K562 (cell line): ENCODE results near the gene RASSF7. TPM values are rescaled to one million over a fixed set of nuclear protein-coding genes. Genes with fewer than 3 reads are reported as not detected.

Experiments used
- AFF1 ChIP-seq, 2 experiments: fragments of 450-650 bp; IDR thresholded peaks; 2 replicates each; pipeline ENCODE4 v1.6.1; 2018; ENCODE audit warnings: mild to moderate bottlenecking in 2 of 2, low read depth in 1 of 2; ENCODE audit not compliant: partially characterized antibody in 2 of 2
- ARID1B ChIP-seq: fragments of 450-650 bp; IDR thresholded peaks from 2 replicates; pipeline ENCODE4 v1.6.1; 2016; ENCODE audit warnings: antibody characterized with exemption, mild to moderate bottlenecking, inconsistent platforms
- BRD9 ChIP-seq: fragments of 450-650 bp; IDR thresholded peaks from 2 replicates; pipeline ENCODE4 v1.6.1; 2018; ENCODE audit warnings: low read depth; ENCODE audit not compliant: partially characterized antibody
- ETV5 ChIP-seq: sonication (generic); formaldehyde crosslinking; IDR thresholded peaks from 2 replicates; pipeline ENCODE4 v1.4.0; 2020; ENCODE audit warnings: low read depth, mild to moderate bottlenecking, missing genetic modification reagents
- GATAD2A ChIP-seq: fragments of 450-650 bp; IDR thresholded peaks from 2 replicates; pipeline ENCODE4 v1.6.1; 2017
- KDM2B ChIP-seq: fragments of 250-450 bp; sonication (Bioruptor Pico); IDR thresholded peaks from 2 replicates; pipeline ENCODE4 v1.8.0; 2021; ENCODE audit warnings: mild to moderate bottlenecking, moderate library complexity
- KHSRP ChIP-seq: fragments of 450-650 bp; IDR thresholded peaks from 2 replicates; pipeline ENCODE4 v1.6.1; 2017
- SAFB ChIP-seq: fragments of 200-400 bp; formaldehyde crosslinking; IDR thresholded peaks from 2 replicates; pipeline ENCODE4 v1.6.1; 2017; ENCODE audit warnings: low read depth, low read length, borderline replicate concordance
- SAP30 ChIP-seq: fragments of 200-600 bp; sonication (generic); IDR thresholded peaks from 2 replicates; pipeline ENCODE4 v1.6.1; 2012; ENCODE audit warnings: borderline replicate concordance, low read depth, mild to moderate bottlenecking, moderate library complexity, low read length, control low read depth, inconsistent platforms; ENCODE audit not compliant: insufficient read depth, poor library complexity, severe bottlenecking
- SRSF9 ChIP-seq: fragments of 200-400 bp; formaldehyde crosslinking; IDR thresholded peaks from 2 replicates; pipeline ENCODE4 v1.6.1; 2017; ENCODE audit warnings: low read depth, low read length, borderline replicate concordance
- TCF3 ChIP-seq: sonication (generic); formaldehyde crosslinking; IDR thresholded peaks from 2 replicates; pipeline ENCODE4 v1.4.0; 2020; ENCODE audit warnings: mild to moderate bottlenecking, missing genetic modification reagents
- ZNF347 ChIP-seq: fragments of 450-650 bp; formaldehyde crosslinking; IDR thresholded peaks from 2 replicates; pipeline ENCODE4 v1.4.0; 2020; ENCODE audit warnings: low read depth, mild to moderate bottlenecking, moderate library complexity
- ZNF436 ChIP-seq: fragments of 250-450, 450-650 bp; sonication (Bioruptor Pico); formaldehyde crosslinking; IDR thresholded peaks from 2 replicates; pipeline ENCODE4 v1.7.0; 2020; ENCODE audit warnings: mild to moderate bottlenecking
- ZNF696 ChIP-seq: fragments of 250-450 bp; sonication (Bioruptor Pico); conservative IDR thresholded peaks from 2 replicates; pipeline ENCODE4 v1.4.0; 2020; ENCODE audit warnings: mild to moderate bottlenecking, moderate library complexity
- polyA plus RNA-seq, 8 experiments: library from polyadenylated mRNA; depleted of rRNA in 4 of 8; stranded (reverse) in 5 of 8; unstranded in 3 of 8; fragments of >200 nt; fragmentation: Nextera tagmentation in 2 of 8; fragmentation: Illumina TruSeq in 1 of 8; extraction: Ambion mirVana in 2 of 8; extraction: Trizol in 1 of 8; gene quantifications; 2 replicates each; pipeline versions ENCODE4 v1.2.1 to v1.2.3, GENCODE V29; 2011 to 2014; ENCODE audit warnings: inconsistent platforms in 1 of 8, missing spikeins in 1 of 8
- total RNA-seq, 7 experiments: library from RNA; depleted of rRNA in 6 of 7; stranded (reverse); fragments of >200 nt in 6 of 7; fragmentation: Illumina TruSeq in 2 of 7; extraction: Trizol in 2 of 7; gene quantifications; 2 replicates each; pipeline versions ENCODE4 v1.2.1 to v1.2.3, GENCODE V29; 2011 to 2021; ENCODE audit warnings: low replicate concordance in 1 of 7
- TF ChIP-seq, protein P1 (sequence below), 2 experiments: fragments of 450-650 bp in 1 of 2; sonication (generic) in 1 of 2; formaldehyde crosslinking in 1 of 2; IDR thresholded peaks in 1 of 2; conservative IDR thresholded peaks in 1 of 2; 2 replicates each; pipeline versions ENCODE4 v1.6.1 to v1.8.1; 2016 to 2023; ENCODE audit warnings: mild to moderate bottlenecking in 2 of 2, moderate library complexity in 2 of 2, inconsistent platforms in 1 of 2, missing genetic modification reagents in 1 of 2
- TF ChIP-seq, protein P2 (sequence below): fragments of 450-650 bp; IDR thresholded peaks from 2 replicates; pipeline ENCODE4 v1.7.0; 2016; ENCODE audit warnings: borderline replicate concordance
- TF ChIP-seq, protein P3 (sequence below): fragments of 250-450 bp; sonication (Bioruptor Pico); IDR thresholded peaks from 2 replicates; pipeline ENCODE4 v1.4.0; 2020; ENCODE audit warnings: mild to moderate bottlenecking, moderate library complexity, borderline replicate concordance

Gene RASSF7
- total and polyA plus RNA-seq, 9 of the 15 experiments (the other 6 are each of a cell fraction or from before 2014, with no cell fraction given), result 0.41 to 45.2 (median 18.6) TPM

- TF ChIP-seq, protein P1, sequence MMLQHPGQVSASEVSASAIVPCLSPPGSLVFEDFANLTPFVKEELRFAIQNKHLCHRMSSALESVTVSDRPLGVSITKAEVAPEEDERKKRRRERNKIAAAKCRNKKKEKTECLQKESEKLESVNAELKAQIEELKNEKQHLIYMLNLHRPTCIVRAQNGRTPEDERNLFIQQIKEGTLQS (IDR thresholded peaks at IDR 0.05), result no peak
- TF ChIP-seq, protein P1 (CRISPR knock-in tag; conservative IDR thresholded peaks at IDR 0.05), result no peak
- TF ChIP-seq ETV5 (no peak), AFF1 (IDR thresholded peaks at IDR 0.05; ENCODE audit: low read depth in 1 of 2, partially characterized antibody in 2 of 2) (no peak), SAFB (peak; percentile 69; the same call in 1 of the 2 replicates), KHSRP (no peak), BRD9 (no peak), ZNF696 (CRISPR knock-in tag) (no peak), ZNF347 (no peak), GATAD2A (no peak), ZNF436 (CRISPR knock-in tag) (no peak), ARID1B (no peak), SAP30 (no peak), SRSF9 (no peak), TCF3 (CRISPR knock-in tag) (no peak), KDM2B (CRISPR knock-in tag) (no peak)
- TF ChIP-seq, protein P2, sequence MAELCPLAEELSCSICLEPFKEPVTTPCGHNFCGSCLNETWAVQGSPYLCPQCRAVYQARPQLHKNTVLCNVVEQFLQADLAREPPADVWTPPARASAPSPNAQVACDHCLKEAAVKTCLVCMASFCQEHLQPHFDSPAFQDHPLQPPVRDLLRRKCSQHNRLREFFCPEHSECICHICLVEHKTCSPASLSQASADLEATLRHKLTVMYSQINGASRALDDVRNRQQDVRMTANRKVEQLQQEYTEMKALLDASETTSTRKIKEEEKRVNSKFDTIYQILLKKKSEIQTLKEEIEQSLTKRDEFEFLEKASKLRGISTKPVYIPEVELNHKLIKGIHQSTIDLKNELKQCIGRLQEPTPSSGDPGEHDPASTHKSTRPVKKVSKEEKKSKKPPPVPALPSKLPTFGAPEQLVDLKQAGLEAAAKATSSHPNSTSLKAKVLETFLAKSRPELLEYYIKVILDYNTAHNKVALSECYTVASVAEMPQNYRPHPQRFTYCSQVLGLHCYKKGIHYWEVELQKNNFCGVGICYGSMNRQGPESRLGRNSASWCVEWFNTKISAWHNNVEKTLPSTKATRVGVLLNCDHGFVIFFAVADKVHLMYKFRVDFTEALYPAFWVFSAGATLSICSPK, result no peak
- TF ChIP-seq, protein P3, sequence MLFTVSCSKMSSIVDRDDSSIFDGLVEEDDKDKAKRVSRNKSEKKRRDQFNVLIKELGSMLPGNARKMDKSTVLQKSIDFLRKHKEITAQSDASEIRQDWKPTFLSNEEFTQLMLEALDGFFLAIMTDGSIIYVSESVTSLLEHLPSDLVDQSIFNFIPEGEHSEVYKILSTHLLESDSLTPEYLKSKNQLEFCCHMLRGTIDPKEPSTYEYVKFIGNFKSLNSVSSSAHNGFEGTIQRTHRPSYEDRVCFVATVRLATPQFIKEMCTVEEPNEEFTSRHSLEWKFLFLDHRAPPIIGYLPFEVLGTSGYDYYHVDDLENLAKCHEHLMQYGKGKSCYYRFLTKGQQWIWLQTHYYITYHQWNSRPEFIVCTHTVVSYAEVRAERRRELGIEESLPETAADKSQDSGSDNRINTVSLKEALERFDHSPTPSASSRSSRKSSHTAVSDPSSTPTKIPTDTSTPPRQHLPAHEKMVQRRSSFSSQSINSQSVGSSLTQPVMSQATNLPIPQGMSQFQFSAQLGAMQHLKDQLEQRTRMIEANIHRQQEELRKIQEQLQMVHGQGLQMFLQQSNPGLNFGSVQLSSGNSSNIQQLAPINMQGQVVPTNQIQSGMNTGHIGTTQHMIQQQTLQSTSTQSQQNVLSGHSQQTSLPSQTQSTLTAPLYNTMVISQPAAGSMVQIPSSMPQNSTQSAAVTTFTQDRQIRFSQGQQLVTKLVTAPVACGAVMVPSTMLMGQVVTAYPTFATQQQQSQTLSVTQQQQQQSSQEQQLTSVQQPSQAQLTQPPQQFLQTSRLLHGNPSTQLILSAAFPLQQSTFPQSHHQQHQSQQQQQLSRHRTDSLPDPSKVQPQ (CRISPR knock-in tag), result no peak
Observed at GRCh38 chr11:568306-569157, 7.8 kb downstream of the RASSF7 start (continued).
